Mesenchymal stem cell (in vitro differentiated cells and primary cell): ENCODE results near the gene LMBR1.

ENCODE experiments used
- DNase-seq: peaks from one replicate; pipeline ENCODE4 v3.0.0-alpha.2; 2013
- H2AFZ ChIP-seq: one replicate; pipeline ENCODE4 v1.6.1; 2013; ENCODE audit warnings: low read depth, mild to moderate bottlenecking, control low read depth, inconsistent platforms, low read length, moderate library complexity
- H2AK5ac ChIP-seq: 2 replicates; pipeline ENCODE4 v1.6.1; 2013; ENCODE audit warnings: low read length, moderate library complexity, mild to moderate bottlenecking, inconsistent platforms; ENCODE audit not compliant: severe bottlenecking
- H2BK120ac ChIP-seq: one replicate; pipeline ENCODE4 v1.6.1; 2013; ENCODE audit warnings: low read depth, mild to moderate bottlenecking, inconsistent platforms, low read length, moderate library complexity
- H2BK12ac ChIP-seq, 2 experiments: one replicate each; pipeline ENCODE4 v1.6.1; 2013; ENCODE audit warnings: inconsistent platforms in 2 of 2, low read length in 2 of 2, mild to moderate bottlenecking in 2 of 2, moderate library complexity in 2 of 2, control low read depth in 1 of 2
- H2BK15ac ChIP-seq: one replicate; pipeline ENCODE4 v1.6.1; 2013; ENCODE audit warnings: mild to moderate bottlenecking, low read depth, inconsistent platforms; ENCODE audit not compliant: poor library complexity, severe bottlenecking
- H2BK5ac ChIP-seq: 2 replicates; pipeline ENCODE4 v1.6.1; 2013; ENCODE audit warnings: low read depth, mild to moderate bottlenecking, low read length, control low read depth, inconsistent platforms; ENCODE audit not compliant: poor library complexity, severe bottlenecking
- H3K14ac ChIP-seq, 2 experiments: one replicate each; pipeline ENCODE4 v1.6.1; 2013; ENCODE audit warnings: inconsistent platforms in 2 of 2, low read length in 2 of 2, control low read depth in 1 of 2, mild to moderate bottlenecking in 1 of 2, moderate library complexity in 1 of 2
- H3K18ac ChIP-seq, 2 experiments: one replicate each; pipeline ENCODE4 v1.6.1; 2013; ENCODE audit warnings: inconsistent platforms in 2 of 2, low read length in 2 of 2, control low read depth in 1 of 2, low read depth in 1 of 2, mild to moderate bottlenecking in 1 of 2
- H3K23ac ChIP-seq, 2 experiments: one replicate each; pipeline ENCODE4 v1.6.1; 2013; ENCODE audit warnings: inconsistent platforms in 2 of 2, low read length in 2 of 2, mild to moderate bottlenecking in 2 of 2, moderate library complexity in 2 of 2, control low read depth in 1 of 2
- H3K27ac ChIP-seq: 2 replicates; pipeline ENCODE4 v1.5.1; 2013; ENCODE audit warnings: mild to moderate bottlenecking, moderate library complexity, low read length, control low read depth, inconsistent platforms; ENCODE audit not compliant: poor library complexity, severe bottlenecking
- H3K27me3 ChIP-seq, 2 experiments: 2 replicates each; pipeline versions ENCODE4 v1.6.1 to v1.7.0; 2013; ENCODE audit warnings: low read length in 2 of 2, mild to moderate bottlenecking in 2 of 2, moderate library complexity in 2 of 2, control low read depth in 1 of 2, inconsistent platforms in 1 of 2; ENCODE audit not compliant: control insufficient read depth in 1 of 2, insufficient read depth in 1 of 2
- H3K36me3 ChIP-seq, 2 experiments: 2 replicates each; pipeline versions ENCODE4 v1.6.1 to v1.7.0; 2013; ENCODE audit warnings: low read length in 2 of 2, control low read depth in 1 of 2, inconsistent platforms in 1 of 2, low read depth in 1 of 2, mild to moderate bottlenecking in 1 of 2; ENCODE audit not compliant: insufficient read depth in 2 of 2, control insufficient read depth in 1 of 2
- H3K4ac ChIP-seq, 2 experiments: one replicate each; pipeline ENCODE4 v1.6.1; 2013; ENCODE audit warnings: inconsistent platforms in 2 of 2, low read length in 2 of 2, mild to moderate bottlenecking in 2 of 2, moderate library complexity in 2 of 2, control low read depth in 1 of 2, low read depth in 1 of 2
- H3K4me1 ChIP-seq: 2 replicates; pipeline ENCODE4 v1.6.1; 2013; ENCODE audit warnings: low read depth, low read length, control low read depth; ENCODE audit not compliant: control insufficient read depth, insufficient read depth
- H3K4me2 ChIP-seq: 2 replicates; pipeline ENCODE4 v1.6.1; 2013; ENCODE audit warnings: low read length, mild to moderate bottlenecking, inconsistent platforms; ENCODE audit not compliant: poor library complexity, severe bottlenecking
- H3K4me3 ChIP-seq, 2 experiments: 2 replicates each; pipeline versions ENCODE4 v1.5.1 to v1.7.0; 2013; ENCODE audit warnings: low read length in 2 of 2, mild to moderate bottlenecking in 2 of 2, control low read depth in 1 of 2, low read depth in 1 of 2; ENCODE audit not compliant: insufficient read depth in 1 of 2
- H3K79me1 ChIP-seq: replicated peaks from 2 replicates; pipeline ENCODE4 v1.6.1; 2013; ENCODE audit warnings: mild to moderate bottlenecking, control low read depth, low read length, inconsistent platforms; ENCODE audit not compliant: poor library complexity, severe bottlenecking
- H3K9ac ChIP-seq: 2 replicates; pipeline ENCODE4 v1.7.0; 2013; ENCODE audit warnings: mild to moderate bottlenecking, low read length, moderate library complexity
- H3K9me3 ChIP-seq: 2 replicates; pipeline ENCODE4 v1.7.0; 2013; ENCODE audit warnings: mild to moderate bottlenecking, low read length; ENCODE audit not compliant: control insufficient read depth
- H4K8ac ChIP-seq: one replicate; pipeline ENCODE4 v1.6.1; 2013; ENCODE audit warnings: inconsistent platforms, mild to moderate bottlenecking, low read length, moderate library complexity
- H4K91ac ChIP-seq: one replicate; pipeline ENCODE4 v1.6.1; 2013; ENCODE audit warnings: mild to moderate bottlenecking, low read length, inconsistent platforms
- WGBS: methylation state at CpG from one replicate; pipeline ENCODE4 v1.1.7; 2013; ENCODE audit warnings: mixed read lengths; 5-methylcytosine and 5-hydroxymethylcytosine counted together

The LMBR1 gene

DNA sequence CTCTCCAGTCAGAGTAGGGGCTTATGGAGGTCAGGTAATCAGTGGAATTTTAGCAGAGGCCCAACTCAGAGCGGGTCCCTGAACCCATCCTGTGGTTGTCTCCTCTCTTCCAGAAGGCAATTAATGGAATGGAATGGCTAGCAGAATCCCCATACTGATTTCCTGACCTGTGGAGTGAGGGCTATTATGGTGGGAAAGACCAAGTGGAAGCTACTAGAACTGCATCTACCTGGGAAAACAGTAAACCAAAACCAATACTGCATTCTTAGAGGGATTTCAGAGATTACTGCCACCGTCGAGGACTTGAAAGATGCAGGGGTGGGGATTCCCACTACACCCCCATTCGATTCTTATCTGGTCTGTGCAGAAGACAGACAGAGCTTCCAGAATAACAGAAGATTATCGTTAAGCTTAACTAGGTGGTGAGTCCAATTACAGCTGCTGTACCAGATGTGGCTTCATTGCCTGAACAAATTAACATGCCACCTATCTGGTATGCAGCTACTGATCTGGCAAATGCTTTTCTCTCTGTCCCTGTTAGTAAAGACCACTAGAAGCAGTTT is 73.2 kb downstream of the LMBR1 start:
- peaks cover 0 to 5% of the 10 kb centered on the region in 2 experiments for H3K36me3 ChIP-seq
- no peaks in the 10 kb centered on the region for H3K27me3 ChIP-seq
- H2BK15ac ChIP-seq = no peak overlapping the region
- H3K9me3 ChIP-seq = no peaks in the 10 kb centered on the region
- H3K4ac ChIP-seq = no peak overlapping the region
- no peaks in the 10 kb centered on the region for H3K4me1 ChIP-seq
- DNase-seq = no peak
- H3K18ac ChIP-seq = no peak overlapping the region
- H3K14ac ChIP-seq = no peak overlapping the region
- H4K8ac ChIP-seq = no peak overlapping the region
- H3K4me3 ChIP-seq = no peak overlapping the region
- no peak overlapping the region for H2AK5ac ChIP-seq
- no peak overlapping the region for H3K27ac ChIP-seq
- H3K79me1 ChIP-seq = peaks cover 8% of the 10 kb centered on the region
- no peak overlapping the region for H2BK5ac ChIP-seq
- H4K91ac ChIP-seq = no peak overlapping the region
- no peak overlapping the region for H3K9ac ChIP-seq
- no peak overlapping the region for H3K23ac ChIP-seq
- H2BK120ac ChIP-seq = no peak overlapping the region
- no peak overlapping the region for H2AFZ ChIP-seq
- no peak overlapping the region for H2BK12ac ChIP-seq
- no peak overlapping the region for H3K4me2 ChIP-seq
- WGBS = 87% methylated on average over 5 of the region's 5 CpGs

DNA sequence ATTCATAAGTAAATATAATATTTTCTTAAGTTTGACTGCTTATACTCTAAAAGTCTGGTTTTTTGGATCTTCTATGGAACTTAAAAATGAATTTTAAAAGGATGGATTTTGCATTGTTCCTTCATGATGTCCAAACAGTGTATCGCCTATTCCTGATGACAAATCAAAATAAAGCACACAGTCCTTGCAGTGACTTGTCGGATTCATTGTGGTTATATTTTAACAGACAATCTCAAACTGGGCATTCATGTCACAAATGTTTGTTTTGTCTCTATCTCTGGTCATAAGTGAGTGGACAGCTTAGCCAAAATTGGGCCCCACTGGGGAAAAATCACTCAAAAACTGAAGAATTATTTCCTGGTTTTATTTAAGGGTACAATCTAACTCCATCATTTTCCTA is 74.8 kb downstream of the LMBR1 start:
- 100% methylated on average over 2 of the region's 2 CpGs for WGBS
- Histone ChIP-seq H3K79me1 (peaks cover 6% of the 10 kb centered on the region), H3K27ac (no peak overlapping the region), H3K4me1 (no peaks in the 10 kb centered on the region), H2BK15ac (no peak overlapping the region), H2BK12ac (no peak overlapping the region), H3K36me3 (peaks cover 0 to 5% of the 10 kb centered on the region in 2 experiments), H3K23ac (no peak overlapping the region), H3K4me3 (no peak overlapping the region), H3K9ac (no peak overlapping the region), H3K27me3 (no peaks in the 10 kb centered on the region), H2BK5ac (no peak overlapping the region), H3K18ac (no peak overlapping the region), H3K9me3 (no peaks in the 10 kb centered on the region), H2AK5ac (no peak overlapping the region), H3K14ac (no peak overlapping the region), H2AFZ (no peak overlapping the region), H2BK120ac (no peak overlapping the region), H4K8ac (no peak overlapping the region), H4K91ac (no peak overlapping the region), H3K4me2 (no peak overlapping the region), H3K4ac (no peak overlapping the region)
- no peak for DNase-seq

DNA sequence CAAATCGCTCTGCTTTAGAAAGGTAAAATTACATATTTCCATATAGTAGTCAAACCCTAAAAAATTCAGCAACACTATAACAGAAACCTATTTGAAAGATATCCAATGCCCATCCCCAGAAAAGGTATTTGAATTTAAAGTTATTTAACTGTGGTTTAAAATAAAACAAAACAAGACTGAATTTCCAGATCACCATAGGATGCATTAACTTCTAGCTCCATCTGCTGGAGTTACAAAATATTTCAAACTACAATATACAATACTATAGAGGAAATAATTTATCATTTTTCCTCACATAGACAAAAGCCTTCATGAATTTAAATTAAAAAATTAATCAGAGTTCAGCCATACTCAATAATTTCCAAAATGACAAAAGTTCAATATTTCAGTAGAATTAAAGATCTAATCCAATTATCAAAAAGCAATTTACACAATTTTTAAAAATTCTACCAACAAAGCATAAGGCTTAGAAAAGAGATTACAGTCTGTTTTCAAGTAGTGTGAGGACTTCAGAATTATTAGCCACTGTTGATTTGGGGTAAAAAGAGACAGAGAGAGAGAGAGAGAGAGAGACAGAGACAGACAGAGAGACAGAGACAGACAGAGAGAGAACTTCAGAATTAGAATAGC is 75.9 kb downstream of the LMBR1 start:
- Histone ChIP-seq H2BK12ac (no peak overlapping the region), H3K4ac (no peak overlapping the region), H2BK120ac (no peak overlapping the region), H3K9me3 (no peaks in the 10 kb centered on the region), H3K4me3 (no peak overlapping the region), H3K18ac (no peak overlapping the region), H3K27me3 (no peaks in the 10 kb centered on the region), H4K91ac (no peak overlapping the region), H2AK5ac (no peak overlapping the region), H3K36me3 (peaks cover 2 to 5% of the 10 kb centered on the region in 2 experiments), H4K8ac (no peak overlapping the region), H3K14ac (no peak overlapping the region), H2BK5ac (no peak overlapping the region), H3K23ac (no peak overlapping the region), H3K4me1 (no peaks in the 10 kb centered on the region), H2AFZ (no peak overlapping the region), H3K9ac (no peak overlapping the region), H3K4me2 (no peak overlapping the region), H2BK15ac (no peak overlapping the region), H3K27ac (no peak overlapping the region), H3K79me1 (peaks cover 6% of the 10 kb centered on the region)
- DNase-seq = peak; percentile 34
- no CpG with 5 or more reads among the region's 1 CpG for WGBS

DNA sequence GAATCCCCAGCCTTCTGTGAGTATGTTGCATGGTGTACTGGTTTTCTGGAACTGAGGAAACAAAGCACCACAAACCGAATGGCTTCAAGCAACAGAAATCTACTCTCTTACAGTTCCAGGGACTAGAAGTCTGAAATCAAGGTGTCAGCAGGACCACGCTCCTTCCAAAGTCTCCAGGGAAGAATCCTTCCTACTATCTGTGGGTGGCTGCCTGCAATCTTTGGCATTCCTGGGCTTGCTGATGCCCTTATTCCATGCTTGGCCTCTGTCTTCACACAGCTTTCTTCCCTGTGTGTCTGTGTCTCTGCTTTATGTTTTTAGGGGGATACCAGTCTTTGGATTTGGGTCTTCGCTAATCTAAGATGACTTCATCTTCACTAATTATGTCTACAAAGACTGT is 81.3 kb downstream of the LMBR1 start:
- Histone ChIP-seq H3K27me3 (no peaks in the 10 kb centered on the region), H3K14ac (no peak overlapping the region), H3K27ac (no peak overlapping the region), H3K4me3 (no peak overlapping the region), H3K36me3 (peaks cover 3 to 17% of the 10 kb centered on the region in 2 experiments), H3K4me1 (no peaks in the 10 kb centered on the region), H3K4ac (no peak overlapping the region), H2BK12ac (no peak overlapping the region), H3K23ac (no peak overlapping the region), H4K91ac (no peak overlapping the region), H2BK120ac (no peak overlapping the region), H2AFZ (no peak overlapping the region), H2BK15ac (no peak overlapping the region), H3K9me3 (no peaks in the 10 kb centered on the region), H4K8ac (no peak overlapping the region), H3K9ac (no peak overlapping the region), H3K79me1 (peaks cover 2% of the 10 kb centered on the region), H3K4me2 (no peak overlapping the region), H2BK5ac (no peak overlapping the region), H2AK5ac (no peak overlapping the region), H3K18ac (no peak overlapping the region)
- WGBS = 95% methylated on average over 2 of the region's 3 CpGs
- DNase-seq = no peak
